ENCODE results near the gene CARF.
A peak's percentile ranks its signal among the peaks of the same experiment; 100 is the strongest.
"Not testable (repeated sequence)": the region's sequence is repeated elsewhere in the genome, so short reads cannot be mapped to it uniquely, and the experiment has no call there.

CARF gene

GRCh38 chr2:202938960-202939359 is 26.9 kb downstream of the CARF start:
- DNase-seq (ENCODE audit: low read depth), result no peak

GRCh38 chr2:202941771-202942170 is 29.7 kb downstream of the CARF start:
- no peak for DNase-seq (ENCODE audit: low read depth)

GRCh38 chr2:202944408-202944807 is 32.3 kb downstream of the CARF start:
- DNase-seq (ENCODE audit: low read depth), result no peak

GRCh38 chr2:202944816-202945215 is 32.7 kb downstream of the CARF start:
- DNase-seq (ENCODE audit: low read depth), result no peak

DNA sequence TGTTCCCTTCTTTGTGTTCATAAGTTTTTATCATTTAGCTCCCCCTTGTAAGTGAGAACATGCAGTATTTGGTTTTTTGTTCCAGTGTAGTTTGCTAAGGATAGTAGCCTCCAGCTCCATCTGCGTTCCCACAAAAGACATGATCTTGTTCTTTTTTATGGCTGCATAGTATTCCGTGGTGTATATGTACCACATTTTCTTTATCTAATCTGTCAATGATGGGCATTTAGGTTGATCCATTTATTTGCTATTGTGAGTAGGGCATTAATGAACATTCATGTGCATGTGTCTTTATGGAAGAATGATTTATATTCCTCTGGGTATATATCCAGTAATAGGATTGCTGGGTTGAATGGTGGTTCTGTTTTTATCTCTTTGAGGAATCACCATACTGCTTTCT is 33.4 kb downstream of the CARF start:
- no peak for DNase-seq (ENCODE audit: low read depth)

DNA sequence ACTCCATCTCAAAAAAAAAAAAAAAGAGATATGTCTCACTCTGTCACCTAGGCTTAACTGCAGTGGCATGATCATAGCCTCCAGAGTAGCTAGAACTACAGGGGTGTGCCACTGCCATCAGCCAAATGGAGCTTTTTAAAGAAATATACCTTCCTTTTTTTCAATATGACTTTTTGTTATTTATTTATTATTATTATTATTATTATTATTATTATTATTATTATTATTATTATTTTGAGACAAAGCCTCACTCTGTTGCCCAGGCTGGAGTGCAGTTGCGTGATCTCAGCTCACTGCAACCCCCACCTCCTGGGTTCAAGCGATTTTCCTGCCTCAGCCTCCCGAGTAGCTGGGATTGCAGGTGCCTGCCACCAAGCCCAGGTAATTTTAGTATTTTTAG is 37.3 kb downstream of the CARF start:
- DNase-seq (ENCODE audit: low read depth), result not testable (repeated sequence)

DNA sequence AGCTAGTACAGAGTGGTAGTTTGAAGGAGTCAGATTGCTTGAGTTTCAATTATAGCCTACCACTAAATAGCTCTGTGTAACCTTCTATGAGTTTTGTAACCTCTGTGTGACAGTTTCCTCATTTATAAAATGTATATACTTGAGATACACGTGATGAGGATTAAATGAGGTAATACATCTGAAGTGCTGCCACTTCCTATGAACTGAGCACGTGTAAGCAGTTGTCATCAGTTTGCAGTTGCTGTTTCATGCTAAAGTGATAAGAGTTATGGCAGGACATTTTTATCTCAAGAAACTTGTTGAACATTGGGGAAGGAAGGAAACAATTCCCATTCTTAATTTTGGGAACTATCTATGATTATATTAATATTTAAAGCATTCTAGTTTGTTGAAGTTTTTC is 38.5 kb downstream of the CARF start:
- no peak for DNase-seq (ENCODE audit: low read depth)

DNA sequence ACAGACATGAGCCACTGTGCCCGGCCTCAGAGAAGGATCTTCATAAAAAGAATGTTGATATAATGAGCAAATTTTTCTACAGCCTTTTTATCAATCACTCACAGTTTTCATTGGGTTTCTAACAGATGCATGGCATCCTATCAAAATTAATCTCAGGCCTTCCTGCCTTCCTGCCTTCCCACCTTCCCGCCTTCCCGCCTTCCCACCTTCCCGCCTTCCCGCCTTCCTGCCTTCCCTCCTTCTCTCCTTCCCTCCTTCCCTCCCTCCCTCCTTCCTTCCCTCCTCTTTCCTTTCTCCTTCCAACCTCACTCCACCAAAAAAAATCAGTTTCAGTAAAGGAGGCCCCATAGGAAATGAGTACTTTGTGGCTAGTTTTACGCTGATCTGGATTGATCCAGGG is 48.4 kb downstream of the CARF start:
- DNase-seq (ENCODE audit: low read depth), result no peak

- DNase-seq (ENCODE audit: low read depth), result no peak
Observed at GRCh38 chr2:202963712-202964111, 51.6 kb downstream of the CARF start.

DNA sequence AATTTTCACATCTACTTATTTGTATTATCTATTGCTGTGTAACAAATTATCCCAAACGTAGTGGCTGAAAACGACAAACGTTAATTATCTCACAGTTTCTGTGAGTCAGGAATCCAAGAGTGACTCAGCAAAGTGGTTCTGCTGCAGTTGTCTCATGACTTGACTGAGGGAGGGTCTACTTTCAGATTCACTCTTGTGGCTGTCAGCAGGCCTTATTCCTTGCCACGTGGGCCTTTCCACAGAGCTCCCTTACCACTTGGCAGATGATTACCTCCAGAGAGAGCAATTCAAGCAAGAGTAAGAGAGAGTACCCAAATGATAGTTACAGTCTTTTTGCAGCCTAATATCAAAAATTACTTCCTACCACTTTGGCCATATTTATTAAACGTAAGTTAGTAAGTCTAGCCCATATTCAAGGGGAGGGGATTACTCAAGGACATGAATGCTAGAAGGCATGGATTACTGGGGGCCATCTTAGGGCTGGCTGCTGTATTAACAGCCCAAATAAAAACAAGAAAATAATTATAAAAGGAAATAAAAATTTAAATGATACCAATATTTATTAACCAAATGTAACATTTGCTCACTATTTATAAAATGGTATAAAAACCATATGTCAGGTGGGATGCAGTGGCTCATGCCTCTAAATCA is 53.9 kb downstream of the CARF start:
- DNase-seq (ENCODE audit: low read depth), result no peak

- DNase-seq (ENCODE audit: low read depth), result not testable (repeated sequence)
Observed at GRCh38 chr2:202969404-202969803, 57.3 kb downstream of the CARF start.

GRCh38 chr2:202976809-202977208 is 64.7 kb downstream of the CARF start:
- no peak for DNase-seq (ENCODE audit: low read depth)

- no peak for DNase-seq (ENCODE audit: low read depth)
Observed at GRCh38 chr2:202982779-202983491, 70.9 kb downstream of the CARF start.

DNA sequence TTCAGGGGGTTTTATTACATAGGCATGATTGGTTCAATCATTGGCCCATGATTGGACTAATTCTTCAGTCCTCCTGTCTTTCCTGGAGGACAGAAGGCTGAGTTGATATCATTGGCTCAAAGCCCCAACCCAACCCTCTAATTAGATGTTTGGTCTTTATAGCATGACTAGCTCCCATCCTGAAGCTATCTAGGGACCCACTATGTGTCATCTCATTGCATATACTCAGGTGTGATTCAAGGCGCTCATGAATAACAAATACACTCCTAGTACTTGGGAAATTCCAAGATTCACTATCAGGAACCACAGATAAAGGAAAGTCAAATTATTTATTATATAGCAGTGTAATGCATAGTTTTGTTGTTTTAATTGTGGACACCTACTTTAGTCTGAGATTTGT is 77.7 kb downstream of the CARF start:
- DNase-seq (ENCODE audit: low read depth), result no peak

- DNase-seq (ENCODE audit: low read depth), result no peak
Observed at GRCh38 chr2:202990501-202990900, 78.4 kb downstream of the CARF start.

GRCh38 chr2:202997113-202997512 is 85.0 kb downstream of the CARF start:
- not testable (repeated sequence) for DNase-seq (ENCODE audit: low read depth)

- no peak for DNase-seq (ENCODE audit: low read depth)
Observed at GRCh38 chr2:203002054-203002821, 90.2 kb downstream of the CARF start.

GRCh38 chr2:203003716-203004115 is 91.6 kb downstream of the CARF start:
- DNase-seq (ENCODE audit: low read depth), result no peak

DNA sequence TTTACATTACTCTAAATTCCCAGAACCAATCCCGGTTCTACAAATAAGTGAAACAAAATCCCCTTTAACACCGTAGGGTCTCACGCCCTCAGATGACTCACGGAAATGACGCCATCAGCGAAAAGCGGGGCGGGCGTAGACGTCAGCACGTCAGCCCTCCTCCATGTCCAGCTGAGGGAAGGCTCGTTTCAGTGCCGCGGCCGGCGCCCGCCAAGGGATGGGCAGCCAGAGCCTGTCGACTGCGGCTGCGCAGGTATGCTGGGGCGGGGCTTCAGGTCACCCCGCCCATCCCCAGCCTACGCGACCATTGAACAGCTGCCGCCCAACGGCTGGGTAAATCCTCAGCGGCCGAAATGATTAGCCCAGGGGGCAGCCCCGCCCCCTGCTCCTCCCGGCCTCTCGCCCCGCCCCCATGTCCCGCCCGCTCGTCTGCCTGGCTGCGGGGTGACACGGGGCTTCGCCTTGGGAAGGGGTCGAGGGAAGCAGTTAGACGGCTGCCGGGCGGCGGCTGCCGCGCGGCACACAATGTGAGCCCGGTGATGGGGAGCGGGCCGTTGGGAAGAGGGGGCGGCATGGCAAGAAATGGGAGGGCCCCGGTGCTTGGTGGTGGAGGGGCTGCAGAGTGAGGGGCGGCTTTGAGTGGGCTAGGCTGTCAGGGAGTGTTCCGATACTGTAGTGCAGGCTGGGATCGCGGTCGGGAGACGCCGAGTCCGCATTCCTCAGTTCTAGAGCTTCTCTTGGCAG is 102.6 kb downstream of the CARF start, which contains the start of gene NBEAL1:
Gene NBEAL1 (plus strand): TSS at position 420 of the 744 bp plus-strand sequence. CDS start 1,510 bp downstream, outside the sequence.
- peak; percentile 92 for DNase-seq (ENCODE audit: low read depth)

DNA sequence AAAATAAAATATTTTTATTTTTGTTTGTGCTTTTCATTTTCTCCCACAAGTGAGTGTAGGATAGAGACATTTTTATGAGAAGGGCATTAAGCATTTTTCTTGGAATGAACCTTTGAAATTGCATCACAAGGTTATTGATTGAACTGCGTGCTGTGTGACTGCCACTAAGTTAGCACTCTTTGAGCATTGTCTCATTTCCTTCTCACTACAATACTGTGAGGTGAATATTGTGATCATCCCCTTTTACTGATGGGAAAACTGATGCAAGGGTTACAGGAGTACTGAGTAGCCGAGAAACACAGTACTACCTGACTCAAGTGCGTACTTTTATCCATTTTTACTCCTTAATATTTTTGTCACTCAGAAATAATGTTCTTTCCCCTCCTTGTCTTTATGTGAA is 104.6 kb downstream of the CARF start:
- no peak for DNase-seq (ENCODE audit: low read depth)

- DNase-seq (ENCODE audit: low read depth), result no peak
Observed at GRCh38 chr2:203018181-203018580, 106.1 kb downstream of the CARF start.

DNA sequence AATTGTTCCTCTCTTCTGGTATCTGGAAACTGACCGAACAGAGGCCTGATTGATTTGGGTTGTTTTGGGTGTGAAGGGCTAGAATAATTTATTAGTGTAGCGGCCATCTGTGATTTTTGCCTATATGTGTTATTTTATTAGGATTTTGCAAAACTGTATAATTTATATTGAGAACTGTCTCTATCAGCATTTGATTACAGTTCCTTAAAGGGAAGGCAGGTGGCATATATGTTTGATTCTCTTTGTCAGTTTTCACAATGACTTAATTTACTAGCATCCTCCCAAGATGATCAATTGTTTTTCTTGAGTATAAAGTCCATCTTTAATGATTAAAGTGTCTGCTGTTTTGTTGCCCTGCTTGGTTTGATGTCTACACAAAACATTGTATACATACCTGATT is 107.1 kb downstream of the CARF start:
- no peak for DNase-seq (ENCODE audit: low read depth)
